HFF-Myc (cell line): ENCODE results near the gene ZNF669.

Experiments used
- DNase-seq: peaks from one replicate; pipeline ENCODE4 v3.0.0-alpha.2; 2011; ENCODE audit warnings: low read depth; ENCODE audit errors: extremely low read depth
- H3K4me3 ChIP-seq: replicated peaks from 2 replicates; pipeline ENCODE4 v1.5.1; 2011; ENCODE audit warnings: low read depth, mild to moderate bottlenecking, control low read depth, low read length
- TF ChIP-seq, protein P1 (sequence below): IDR thresholded peaks from 2 replicates; pipeline ENCODE4 v1.5.1; 2012; ENCODE audit warnings: mild to moderate bottlenecking, low read depth, low read length, control low read depth; ENCODE audit errors: missing control alignments

ZNF669 gene

DNA sequence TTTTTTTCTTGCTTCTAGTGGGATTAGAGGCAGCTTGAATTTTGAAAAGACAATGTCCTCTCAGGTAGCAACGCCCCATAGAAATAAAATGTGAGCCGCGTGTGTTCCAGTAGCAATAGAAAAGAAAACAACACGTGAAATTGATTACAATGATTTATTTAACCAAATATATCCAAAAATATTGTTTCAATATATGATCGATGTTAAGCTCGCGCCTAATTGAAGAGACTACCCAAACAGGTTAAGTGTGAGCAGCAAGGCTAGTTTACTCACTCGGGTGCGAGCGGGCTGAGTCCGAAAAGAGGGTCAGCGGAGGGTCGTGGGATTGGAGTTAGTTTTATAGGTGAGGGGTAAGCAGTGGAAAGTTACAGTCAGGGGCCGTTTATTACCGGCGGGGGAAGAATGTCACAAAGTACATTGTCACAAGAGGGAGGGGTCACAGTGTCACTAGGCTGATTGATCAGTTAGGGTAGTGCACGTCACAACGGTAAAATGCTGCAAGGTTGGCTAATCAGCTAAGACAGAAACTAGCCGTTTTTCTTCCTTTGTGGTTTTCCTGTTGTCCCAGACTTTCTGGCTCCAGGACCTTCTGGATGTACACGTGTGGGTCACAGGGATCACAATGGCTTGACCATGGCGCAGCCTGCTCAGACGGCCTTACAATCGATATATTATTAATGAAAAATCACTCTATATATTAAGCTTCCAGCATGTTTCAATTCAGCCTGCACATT lies 24.8 kb downstream of the ZNF669 start:
- DNase-seq = no peak
- H3K4me3 ChIP-seq = peak overlapping the region; percentile 84
- TF ChIP-seq, protein P1, sequence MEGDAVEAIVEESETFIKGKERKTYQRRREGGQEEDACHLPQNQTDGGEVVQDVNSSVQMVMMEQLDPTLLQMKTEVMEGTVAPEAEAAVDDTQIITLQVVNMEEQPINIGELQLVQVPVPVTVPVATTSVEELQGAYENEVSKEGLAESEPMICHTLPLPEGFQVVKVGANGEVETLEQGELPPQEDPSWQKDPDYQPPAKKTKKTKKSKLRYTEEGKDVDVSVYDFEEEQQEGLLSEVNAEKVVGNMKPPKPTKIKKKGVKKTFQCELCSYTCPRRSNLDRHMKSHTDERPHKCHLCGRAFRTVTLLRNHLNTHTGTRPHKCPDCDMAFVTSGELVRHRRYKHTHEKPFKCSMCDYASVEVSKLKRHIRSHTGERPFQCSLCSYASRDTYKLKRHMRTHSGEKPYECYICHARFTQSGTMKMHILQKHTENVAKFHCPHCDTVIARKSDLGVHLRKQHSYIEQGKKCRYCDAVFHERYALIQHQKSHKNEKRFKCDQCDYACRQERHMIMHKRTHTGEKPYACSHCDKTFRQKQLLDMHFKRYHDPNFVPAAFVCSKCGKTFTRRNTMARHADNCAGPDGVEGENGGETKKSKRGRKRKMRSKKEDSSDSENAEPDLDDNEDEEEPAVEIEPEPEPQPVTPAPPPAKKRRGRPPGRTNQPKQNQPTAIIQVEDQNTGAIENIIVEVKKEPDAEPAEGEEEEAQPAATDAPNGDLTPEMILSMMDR = no peak

DNA sequence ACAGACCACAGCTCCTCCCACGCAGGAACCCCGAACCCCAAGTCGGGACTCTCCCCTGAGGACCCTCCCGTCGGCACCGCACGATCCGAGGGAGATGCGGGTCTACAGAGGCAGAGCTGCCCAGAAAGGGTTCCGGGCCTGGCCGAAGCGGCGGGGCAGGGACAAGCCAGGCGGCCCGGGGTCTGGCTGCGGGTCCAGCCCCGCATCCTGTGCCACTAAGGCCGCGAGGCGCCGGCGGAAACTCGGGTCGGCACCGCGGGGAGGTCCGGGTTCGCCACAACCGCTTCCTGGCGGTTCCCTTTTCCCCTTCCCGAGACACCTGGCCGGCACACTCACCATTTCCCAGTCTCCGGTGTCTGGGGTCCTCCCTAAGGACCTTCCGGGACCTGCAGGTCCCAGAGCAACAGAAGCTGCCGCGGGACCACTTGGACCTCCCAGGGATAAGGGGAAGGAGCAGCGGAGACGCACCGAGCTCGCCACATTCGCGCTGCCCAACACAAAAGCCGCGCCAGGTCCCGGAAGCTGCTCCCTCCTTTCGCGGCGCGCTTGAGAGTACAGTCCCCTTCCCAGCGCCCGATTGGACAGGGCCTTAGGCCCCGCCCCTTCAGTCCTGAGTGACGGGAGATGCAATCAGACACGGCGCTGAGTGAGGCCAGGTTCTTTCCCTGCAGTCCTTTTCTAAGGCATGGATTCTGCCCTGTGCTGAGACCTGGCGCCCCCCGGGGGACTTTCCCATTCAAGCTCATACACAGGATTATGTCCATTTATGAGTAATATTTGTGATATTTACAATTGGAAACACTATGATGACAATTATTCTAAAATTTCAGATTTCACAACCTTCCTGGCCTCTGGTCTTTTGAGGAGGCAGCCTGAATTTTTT lies 25.7 kb downstream of the ZNF669 start, which contains the start of gene ZNF670:
TSS of gene ZNF670 (minus strand) at position 554 of the 883 bp plus-strand sequence. CDS start at position 339, 215 bp downstream.
- H3K4me3 ChIP-seq = peak within 1 kb of the TSS; percentile 84
- TF ChIP-seq, protein P1 = no peak
- peak; percentile 87 for DNase-seq

DNA sequence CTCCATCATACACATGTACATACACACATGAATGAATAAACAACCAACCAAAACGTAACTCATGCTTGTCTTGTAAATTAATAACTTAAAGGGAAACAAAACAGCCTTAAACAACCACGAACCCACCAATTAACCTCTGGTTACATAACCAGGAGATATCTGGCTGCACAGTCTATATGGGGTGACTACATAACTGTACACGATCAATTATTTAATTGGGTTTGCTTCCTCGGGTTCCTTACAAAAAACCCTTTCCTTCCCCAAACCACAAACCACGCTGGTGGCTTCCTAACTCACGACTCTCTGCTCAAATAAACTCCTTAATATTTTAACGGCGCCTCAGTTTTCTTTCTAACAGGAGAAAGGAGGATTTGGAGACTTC lies 26.3 kb downstream of the ZNF669 start:
- TF ChIP-seq, protein P1 = no peak
- no peak for DNase-seq
- peak overlapping the region; percentile 84 for H3K4me3 ChIP-seq

DNA sequence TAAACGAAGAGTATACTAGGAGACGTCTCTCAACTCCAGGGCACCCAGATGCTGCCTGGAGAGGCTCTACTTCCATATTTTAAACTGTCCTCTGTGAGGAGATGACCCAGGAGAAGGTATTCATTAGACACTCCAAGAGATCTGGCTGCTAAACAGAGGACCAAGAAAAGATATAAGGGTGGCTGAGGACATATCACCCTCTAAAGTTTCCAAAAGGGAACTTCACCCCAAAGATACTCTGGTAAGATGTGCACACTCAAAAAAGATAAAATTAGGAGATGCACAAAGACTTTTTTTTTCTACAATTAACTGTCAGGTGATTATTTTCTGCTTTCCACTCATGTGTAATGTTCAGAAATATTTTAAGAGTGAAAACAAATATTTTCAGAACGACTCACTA lies 26.9 kb downstream of the ZNF669 start:
- TF ChIP-seq, protein P1 = no peak

DNA sequence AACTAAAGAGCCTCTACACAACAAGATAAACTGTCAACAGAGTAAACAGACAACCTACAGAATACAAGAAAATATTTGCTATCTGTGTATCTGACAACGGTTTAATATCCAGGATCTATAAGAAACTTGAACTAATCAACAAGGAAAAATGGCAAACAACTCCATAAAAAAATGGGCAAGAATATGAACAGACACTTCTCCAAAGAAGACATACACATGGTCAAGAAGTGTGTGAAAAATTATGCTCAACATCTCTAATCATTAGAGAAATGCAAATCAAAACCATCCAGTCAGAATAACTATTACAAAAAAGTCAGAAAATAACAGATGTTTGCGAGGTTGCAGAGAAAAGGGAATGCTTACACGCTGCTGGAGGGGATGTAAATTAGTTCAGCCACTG lies 33.5 kb downstream of the ZNF669 start:
- no peak for DNase-seq
- no peak overlapping the region for H3K4me3 ChIP-seq
- TF ChIP-seq, protein P1 = no peak

More for the DNA sequence above, 26.9 kb downstream of the ZNF669 start:
- no peak for DNase-seq
- peak overlapping the region; percentile 84 for H3K4me3 ChIP-seq

DNA sequence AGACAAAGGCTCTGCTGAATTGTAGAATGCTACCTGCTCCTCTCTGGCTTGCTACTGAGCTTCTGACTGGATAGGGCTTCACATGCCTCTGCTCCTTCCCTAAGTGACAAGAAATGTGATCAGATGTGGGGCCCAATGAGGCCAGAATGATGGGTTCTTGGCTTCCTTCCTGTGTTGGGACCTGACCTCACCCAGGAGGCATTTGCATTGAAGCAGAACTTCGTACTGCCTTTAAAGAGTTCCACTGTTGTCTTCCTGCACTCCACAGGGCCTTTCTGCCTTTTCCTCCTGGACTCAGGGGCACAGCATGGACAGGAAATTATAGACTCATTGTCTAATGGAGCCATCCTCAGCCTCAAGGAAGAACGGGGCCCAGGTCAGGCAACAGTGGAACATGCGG lies 39.9 kb downstream of the ZNF669 start:
- no peak for DNase-seq
- TF ChIP-seq, protein P1 = no peak
- H3K4me3 ChIP-seq = no peak overlapping the region
